Liver (tissue), 3 donors: ENCODE data around the gene GAS6.

Source experiments
- CTCF ChIP-seq: fragments of 150-350 bp; IDR thresholded peaks from 2 replicates; pipeline ENCODE4 v1.5.1; 2017; ENCODE audit warnings: improper control_type of control experiment, low read depth, low read length; ENCODE audit not compliant: missing input control
- REST ChIP-seq: IDR thresholded peaks from 2 replicates; pipeline ENCODE4 v1.6.1; 2016; ENCODE audit warnings: antibody characterized with exemption, mild to moderate bottlenecking
- SP1 ChIP-seq: IDR thresholded peaks from 2 replicates; pipeline ENCODE4 v1.6.1; 2018; ENCODE audit warnings: antibody characterized with exemption, mild to moderate bottlenecking
- donor health status: healthy.
- donor health status: healthy.

- TF ChIP-seq SP1: no peak
- no peak for TF ChIP-seq REST
- TF ChIP-seq CTCF: no peak
Observed at GRCh38 chr13:113814435-113814821, 49.4 kb downstream of the GAS6 start.
